H1 (cell line): ENCODE results near the gene FRMD3. TPM values are rescaled to one million over a fixed set of nuclear protein-coding genes. Genes with fewer than 3 reads are reported as not detected.

Source experiments
- CTCF ChIA-PET: fragments of 300-600 bp; sonication (Branson Sonifier 250); formaldehyde crosslinking; loops from one replicate; lab custom pipeline; 2021; ENCODE audit not compliant: partially characterized antibody; lab: Charles Lee
- POLR2A ChIA-PET: fragments of 300-600 bp; sonication (Branson Sonifier 250); formaldehyde crosslinking; loops from one replicate; lab custom pipeline; 2021; ENCODE audit warnings: inconsistent platforms; ENCODE audit not compliant: partially characterized antibody; lab: Charles Lee
- DNase-seq, 2 experiments: peaks; one replicate each; pipeline versions ENCODE4 v3.0.0 to v3.0.0-alpha.2; 2010 to 2022; ENCODE audit warnings: low spot score in 2 of 2, low read depth in 1 of 2, mixed read lengths in 1 of 2
- FAIRE-seq: peaks from 2 replicates; lab custom pipeline; 2011; peaks lifted over from hg19 to GRCh38; lab: Jason Lieb, UNC
- H2AFZ ChIP-seq: 2 replicates; pipeline ENCODE4 v1.8.1; 2012; ENCODE audit warnings: low read length, inconsistent platforms
- H2AK5ac ChIP-seq: 2 replicates; pipeline ENCODE4 v1.6.1; 2013; ENCODE audit warnings: low read depth, low read length
- H2BK120ac ChIP-seq: replicated peaks from 2 replicates; pipeline ENCODE3; 2013; ENCODE audit warnings: low read depth, low read length, inconsistent platforms
- H2BK12ac ChIP-seq: 2 replicates; pipeline ENCODE4 v1.6.1; 2013; ENCODE audit warnings: low read depth, low read length
- H2BK15ac ChIP-seq: 2 replicates; pipeline ENCODE4 v1.6.1; 2013; ENCODE audit warnings: low read length
- H2BK20ac ChIP-seq: 2 replicates; pipeline ENCODE4 v1.6.1; 2013; ENCODE audit warnings: low read length
- H2BK5ac ChIP-seq: 2 replicates; pipeline ENCODE4 v1.6.1; 2013; ENCODE audit warnings: low read depth, low read length
- H3K14ac ChIP-seq: 2 replicates; pipeline ENCODE4 v1.6.1; 2013; ENCODE audit warnings: inconsistent platforms; ENCODE audit not compliant: insufficient read length
- H3K18ac ChIP-seq: 2 replicates; pipeline ENCODE4 v1.6.1; 2013; ENCODE audit warnings: low read length; ENCODE audit errors: extremely low read depth
- H3K23ac ChIP-seq: 2 replicates; pipeline ENCODE4 v1.6.1; 2013; ENCODE audit warnings: inconsistent platforms; ENCODE audit not compliant: insufficient read length
- H3K23me2 ChIP-seq: 2 replicates; pipeline ENCODE4 v1.6.1; 2013; ENCODE audit warnings: low read depth, low read length
- H3K27ac ChIP-seq: 2 replicates; pipeline ENCODE4 v1.6.1; 2011; ENCODE audit warnings: low read depth, low read length, inconsistent platforms
- H3K27me3 ChIP-seq, 4 experiments: replicated peaks in 1 of 4; 1 replicate in 1 of 4; 2 replicates in 3 of 4; pipeline versions ENCODE4 v1.6.1 to v1.8.1; 2011 to 2013; ENCODE audit warnings: low read length in 3 of 4, mild to moderate bottlenecking in 3 of 4, inconsistent platforms in 2 of 4, mixed read lengths in 2 of 4, moderate library complexity in 1 of 4; ENCODE audit not compliant: control insufficient read depth in 3 of 4, insufficient read depth in 3 of 4; ENCODE audit errors: extremely low read depth in 1 of 4
- H3K36me3 ChIP-seq, 4 experiments: 2 replicates each; pipeline versions ENCODE4 v1.6.1 to v1.8.1; 2011 to 2013; ENCODE audit warnings: mild to moderate bottlenecking in 4 of 4, low read length in 3 of 4, moderate library complexity in 2 of 4, control low read depth in 1 of 4, inconsistent platforms in 1 of 4; ENCODE audit not compliant: insufficient read depth in 4 of 4, control insufficient read depth in 2 of 4
- H3K4ac ChIP-seq: replicated peaks from 2 replicates; pipeline ENCODE3; 2013; ENCODE audit warnings: low read length, low read depth, mixed read lengths, inconsistent platforms; ENCODE audit not compliant: insufficient read length
- H3K4me1 ChIP-seq, 4 experiments: replicated peaks in 1 of 4; 1 replicate in 1 of 4; 2 replicates in 3 of 4; pipeline versions ENCODE4 v1.6.1 to v1.8.1; 2011 to 2013; ENCODE audit warnings: low read length in 3 of 4, inconsistent platforms in 2 of 4, mixed read lengths in 1 of 4; ENCODE audit not compliant: insufficient read depth in 4 of 4, control insufficient read depth in 3 of 4
- H3K4me2 ChIP-seq, 2 experiments: 2 replicates each; pipeline versions ENCODE4 v1.6.1 to v1.8.1; 2011 to 2013; ENCODE audit warnings: low read depth in 2 of 2, low read length in 2 of 2, control low read depth in 1 of 2, inconsistent platforms in 1 of 2, mild to moderate bottlenecking in 1 of 2; ENCODE audit not compliant: insufficient read depth in 1 of 2
- H3K4me3 ChIP-seq, 4 experiments: fragments of 200-600, 300-600 bp in 1 of 4; sonication (generic), shearing (Covaris generic), sonication (Bioruptor Twin) in 1 of 4; 2 replicates each; pipeline versions ENCODE4 v1.5.1 to v1.8.1; 2011 to 2016; ENCODE audit warnings: low read length in 4 of 4, low read depth in 3 of 4, control low read depth in 2 of 4, inconsistent platforms in 2 of 4, mild to moderate bottlenecking in 2 of 4, mixed read lengths in 1 of 4, moderate library complexity in 1 of 4; ENCODE audit not compliant: insufficient read depth in 2 of 4; ENCODE audit errors: extremely low read depth in 1 of 4
- H3K56ac ChIP-seq: replicated peaks from 2 replicates; pipeline ENCODE3; 2013; ENCODE audit warnings: low read depth, mild to moderate bottlenecking, mixed read lengths, low read length, inconsistent platforms; ENCODE audit not compliant: insufficient read length
- H3K79me1 ChIP-seq: 2 replicates; pipeline ENCODE4 v1.6.1; 2013; ENCODE audit warnings: low read depth, low read length, control low read depth
- H3K79me2 ChIP-seq, 2 experiments: 2 replicates each; pipeline versions ENCODE4 v1.6.1 to v1.8.1; 2012 to 2013; ENCODE audit warnings: low read length in 2 of 2, mild to moderate bottlenecking in 2 of 2, inconsistent platforms in 1 of 2; ENCODE audit not compliant: insufficient read depth in 2 of 2, control insufficient read depth in 1 of 2
- H3K9ac ChIP-seq, 4 experiments: replicated peaks in 1 of 4; 1 replicate in 1 of 4; 2 replicates in 3 of 4; pipeline versions ENCODE4 v1.6.1 to v1.8.1; 2011 to 2013; ENCODE audit warnings: low read depth in 3 of 4, low read length in 3 of 4, control low read depth in 2 of 4, mild to moderate bottlenecking in 2 of 4, moderate library complexity in 2 of 4, inconsistent platforms in 1 of 4; ENCODE audit errors: extremely low read depth in 1 of 4
- H3K9me3 ChIP-seq, 2 experiments: 2 replicates each; pipeline versions ENCODE4 v1.6.1 to v1.8.1; 2012 to 2013; ENCODE audit warnings: mild to moderate bottlenecking in 2 of 2, moderate library complexity in 2 of 2, control low read depth in 1 of 2, inconsistent platforms in 1 of 2, low read depth in 1 of 2, low read length in 1 of 2, mixed read lengths in 1 of 2; ENCODE audit not compliant: insufficient read depth in 2 of 2
- H4K20me1 ChIP-seq, 2 experiments: replicated peaks in 1 of 2; 2 replicates each; pipeline versions ENCODE3 to v1.8.1; 2011 to 2013; ENCODE audit warnings: inconsistent platforms in 2 of 2, low read length in 2 of 2, mild to moderate bottlenecking in 1 of 2; ENCODE audit not compliant: insufficient read depth in 2 of 2, control insufficient read depth in 1 of 2
- H4K5ac ChIP-seq: 2 replicates; pipeline ENCODE4 v1.6.1; 2013; ENCODE audit warnings: low read length, low read depth, mixed read lengths, inconsistent platforms; ENCODE audit not compliant: insufficient read length
- H4K8ac ChIP-seq: 2 replicates; pipeline ENCODE4 v1.8.0; 2013; ENCODE audit warnings: mild to moderate bottlenecking, moderate library complexity, low read length, inconsistent platforms; ENCODE audit not compliant: insufficient read depth; ENCODE audit errors: extremely low read depth
- H4K91ac ChIP-seq: replicated peaks from 2 replicates; pipeline ENCODE3; 2013; ENCODE audit warnings: low read length, mixed read lengths, inconsistent platforms; ENCODE audit not compliant: insufficient read length
- ATF2 ChIP-seq: IDR thresholded peaks from 2 replicates; pipeline ENCODE4 v1.6.1; 2012; ENCODE audit warnings: low read length, inconsistent platforms
- CBX5 ChIP-seq: fragments of 300-800, 300-1000 bp; sonication (generic); IDR thresholded peaks from 2 replicates; pipeline ENCODE4 v1.7.1; 2016; ENCODE audit warnings: antibody characterized with exemption, low read length, low read depth
- KDM1A ChIP-seq: fragments of 200-600, 300-600 bp; sonication (generic); IDR thresholded peaks from 2 replicates; pipeline ENCODE4 v1.7.1; 2016; ENCODE audit warnings: mild to moderate bottlenecking, low read length, borderline replicate concordance
- KDM5A ChIP-seq: fragments of 200-600 bp; IDR thresholded peaks from 2 replicates; pipeline ENCODE4 v1.7.1; 2012; ENCODE audit warnings: mild to moderate bottlenecking, low read length, inconsistent platforms, mixed read lengths
- POU5F1 ChIP-seq: IDR thresholded peaks from 2 replicates; pipeline ENCODE4 v1.6.1; 2011; ENCODE audit warnings: low read depth, mild to moderate bottlenecking, low read length, moderate library complexity
- RBBP5 ChIP-seq: IDR thresholded peaks from 2 replicates; pipeline ENCODE4 v1.7.1; 2012; ENCODE audit warnings: low read depth, mild to moderate bottlenecking, inconsistent platforms, low read length, moderate library complexity, borderline replicate concordance
- RXRA ChIP-seq: IDR thresholded peaks from 2 replicates; pipeline ENCODE4 v1.6.1; 2011; ENCODE audit warnings: low read depth, mild to moderate bottlenecking, low read length, moderate library complexity; ENCODE audit not compliant: insufficient read depth
- SIN3A ChIP-seq, 2 experiments: IDR thresholded peaks in 1 of 2; conservative IDR thresholded peaks in 1 of 2; 2 replicates each; pipeline ENCODE4 v1.6.1; 2011 to 2012; ENCODE audit warnings: low read length in 2 of 2, improper control_type of control experiment in 1 of 2, low read depth in 1 of 2, mild to moderate bottlenecking in 1 of 2
- WGBS, 2 experiments: shearing (Covaris generic) in 1 of 2; methylation state at CpG; one replicate each; pipeline versions ENCODE4 v1.1.6 to v1.1.7; 2013 to 2015; ENCODE audit warnings: low lambda C conversion rate in 2 of 2, mixed read lengths in 2 of 2, inconsistent platforms in 1 of 2, low coverage in 1 of 2, missing lambda C conversion rate in 1 of 2; ENCODE audit not compliant: insufficient replicate concordance in 2 of 2, insufficient coverage in 1 of 2, insufficient read length in 1 of 2; ENCODE audit errors: extremely low coverage in 1 of 2, missing lambda C conversion rate in 1 of 2; 5-methylcytosine and 5-hydroxymethylcytosine counted together
- polyA plus RNA-seq, 7 experiments: library from polyadenylated mRNA; depleted of rRNA in 3 of 7; stranded (reverse) in 5 of 7; unstranded in 2 of 7; fragments of >200 nt in 5 of 7; fragments of 200-250 nt in 2 of 7; gene quantifications; 1 replicate in 5 of 7; 2 replicates in 1 of 7; 4 replicates in 1 of 7; pipeline versions ENCODE4 v1.2.1 to v1.2.3, GENCODE V29; 2011 to 2013; ENCODE audit warnings: missing spikeins in 2 of 7, mixed read lengths in 2 of 7
- total RNA-seq: library from RNA; stranded (reverse); fragmentation: NEBNext Ultra II Directional; extraction: Animal tissue kit (Norgen Biotek cat#: 25700); gene quantifications from 2 replicates; pipeline ENCODE4 v1.2.1, GENCODE V29; 2021

The FRMD3 gene
- total and polyA plus RNA-seq, 2 of the 8 experiments (the other 6 are each of a cell fraction or from before 2014, with no cell fraction given), result 0.15 to 1.4 TPM

GRCh38 chr9:83484990-83485389 lies 53.2 kb downstream of the FRMD3 start:
- H3K9ac ChIP-seq, result no peak overlapping the region
- no peaks in the 10 kb centered on the region for H3K4me1 ChIP-seq
- no peaks in the 10 kb centered on the region for H3K36me3 ChIP-seq
- no peak for FAIRE-seq
- H3K23me2 ChIP-seq, result no peaks in the 10 kb centered on the region; the same call in 1 of the 2 replicates
- no peak overlapping the region for H2AK5ac ChIP-seq
- H2BK15ac ChIP-seq, result no peak overlapping the region
- H4K8ac ChIP-seq, result no peak overlapping the region
- H2BK5ac ChIP-seq, result no peak overlapping the region
- no peak overlapping the region for H3K56ac ChIP-seq
- no peak overlapping the region for H2BK120ac ChIP-seq
- H3K23ac ChIP-seq, result no peak overlapping the region
- no peak for DNase-seq
- no peaks in the 10 kb centered on the region for H3K27me3 ChIP-seq
- no peak overlapping the region for H2BK20ac ChIP-seq
- no peak overlapping the region for H3K14ac ChIP-seq
- no peak overlapping the region for H4K91ac ChIP-seq
- H3K4me3 ChIP-seq, result no peak overlapping the region
- POLR2A ChIA-PET, result no interaction called here
- CTCF ChIA-PET, result interaction anchor here (1.2 kb wide), 1 partner anchor 151 kb away, joined by 3 read pairs; no protein-coding TSS in a partner anchor
- H2BK12ac ChIP-seq, result no peak overlapping the region
- H3K79me2 ChIP-seq, result no peaks in the 10 kb centered on the region
- no peak overlapping the region for H3K4ac ChIP-seq
- no peak overlapping the region for H4K5ac ChIP-seq
- H3K9me3 ChIP-seq, result 0 out of 4 replicates have a peak, but pooled peaks cover 0 to 2% of the 10 kb centered on the region in 2 experiments
- H3K18ac ChIP-seq, result no peak overlapping the region
- WGBS, 2 experiments, result 90% methylated on average over 6 of the region's 6 CpGs; no CpG with 5 or more reads in 1 of the 2 experiments
- H3K4me2 ChIP-seq, result no peak overlapping the region
- no peaks in the 10 kb centered on the region; the same call in 1 of the 2 replicates for H3K79me1 ChIP-seq
- no peak overlapping the region for H2AFZ ChIP-seq
- TF ChIP-seq KDM1A (no peak), POU5F1 (no peak), KDM5A (no peak), CBX5 (no peak), SIN3A (conservative IDR thresholded peaks at IDR 0.05 in 1 of 2, IDR thresholded peaks at IDR 0.05 in 1 of 2; ENCODE audit: low read depth in 1 of 2, low read length in 2 of 2) (no peak), ATF2 (no peak), RXRA (no peak), RBBP5 (no peak)
- TF ChIP-seq, all 59 proteins: peak for 0
- Histone ChIP-seq H4K20me1 (no peaks in the 10 kb centered on the region), H3K27ac (no peak overlapping the region)
